Right atrium auricular region (tissue), 2 donors: ENCODE results near the gene CASKIN2. TPM values are rescaled to one million over a fixed set of nuclear protein-coding genes. Genes with fewer than 3 reads are reported as not detected.

Source experiments
- DNase-seq: peaks from one replicate; pipeline ENCODE4 v3.0.0-alpha.2; 2019; ENCODE audit warnings: low spot score
- H3K27ac ChIP-seq, 2 donors: fragments of 200-600 bp; sonication (generic); 1 replicate in 1 of 2; 2 replicates in 1 of 2; pipeline ENCODE4 v1.5.1; 2016 to 2019
- H3K27me3 ChIP-seq, 2 donors: fragments of 200-600 bp; sonication (generic); one replicate each; pipeline versions ENCODE4 v1.5.1 to v1.6.0; 2017 to 2019
- H3K36me3 ChIP-seq: fragments of 200-600 bp; sonication (generic); one replicate; pipeline ENCODE4 v1.5.1; 2016
- H3K4me1 ChIP-seq, 2 donors: fragments of 200-600 bp; sonication (generic); one replicate each; pipeline versions ENCODE4 v1.5.1 to v1.6.0; 2017 to 2019
- H3K4me3 ChIP-seq, 2 donors: fragments of 200-600 bp; sonication (generic); 1 replicate in 1 of 2; 2 replicates in 1 of 2; pipeline ENCODE4 v1.5.1; 2017 to 2019; ENCODE audit warnings: mild to moderate bottlenecking in 1 of 2, moderate library complexity in 1 of 2
- H3K9me3 ChIP-seq, 2 donors: fragments of 200-600 bp; sonication (generic); one replicate each; pipeline ENCODE4 v1.5.1; 2019
- total RNA-seq, 2 donors: library from RNA; depleted of rRNA; stranded (reverse); fragments of >200 nt; gene quantifications; one replicate each; pipeline ENCODE4 v1.1.0, GENCODE V29; 2016
- TF ChIP-seq, protein P1 (sequence below), 2 donors: fragments of 200-600 bp; sonication (generic); IDR thresholded peaks; one replicate each; pipeline ENCODE4 v1.5.1; 2019; ENCODE audit warnings: antibody characterized with exemption in 2 of 2

The CASKIN2 gene
- total RNA-seq, 2 donors from 2014 or later = 18.3 to 28.7 TPM

DNA sequence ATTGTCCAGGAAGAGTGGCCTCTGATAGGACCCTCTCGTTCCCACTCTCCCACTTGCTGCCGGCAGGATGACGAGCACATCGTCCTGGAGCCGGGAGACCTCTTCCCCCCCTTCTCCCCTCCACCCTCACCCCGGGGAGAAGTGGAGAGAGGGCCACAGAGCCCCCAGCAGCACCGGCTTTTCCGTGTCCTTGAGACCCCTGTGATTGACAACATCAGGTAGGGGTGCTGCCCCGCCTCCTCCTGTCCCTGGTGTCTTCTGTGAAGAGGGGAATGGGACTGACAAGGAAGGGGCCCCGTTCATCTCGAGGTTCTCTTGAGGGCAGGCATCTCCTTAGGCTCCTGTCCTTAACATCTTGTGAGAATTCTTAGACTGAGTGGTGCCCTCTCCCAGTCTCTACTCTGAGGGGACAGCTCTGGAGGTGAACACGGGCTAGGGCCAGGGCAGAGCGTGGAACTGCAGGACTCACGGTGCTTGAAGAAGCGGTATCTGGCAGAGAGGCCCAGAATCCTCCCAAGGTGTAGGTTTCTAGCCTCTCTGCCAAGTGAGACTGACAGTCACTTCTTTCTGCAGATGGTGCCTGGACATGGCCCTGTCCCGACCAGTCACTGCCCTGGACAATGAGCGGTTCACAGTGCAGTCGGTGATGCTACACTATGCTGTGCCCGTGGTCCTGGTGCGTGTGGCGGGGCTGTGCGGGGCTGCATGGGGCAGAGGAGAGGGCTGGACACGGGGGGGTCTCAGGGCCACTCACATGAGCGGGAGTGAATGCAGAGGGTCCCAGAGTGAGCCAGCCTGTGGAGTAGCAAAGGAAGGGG, 26.4 kb downstream of the CASKIN2 start:
- no peaks in the 10 kb centered on the region for H3K27me3 ChIP-seq
- no peak overlapping the region for H3K27ac ChIP-seq
- H3K9me3 ChIP-seq = no peaks in the 10 kb centered on the region
- TF ChIP-seq, protein P1, sequence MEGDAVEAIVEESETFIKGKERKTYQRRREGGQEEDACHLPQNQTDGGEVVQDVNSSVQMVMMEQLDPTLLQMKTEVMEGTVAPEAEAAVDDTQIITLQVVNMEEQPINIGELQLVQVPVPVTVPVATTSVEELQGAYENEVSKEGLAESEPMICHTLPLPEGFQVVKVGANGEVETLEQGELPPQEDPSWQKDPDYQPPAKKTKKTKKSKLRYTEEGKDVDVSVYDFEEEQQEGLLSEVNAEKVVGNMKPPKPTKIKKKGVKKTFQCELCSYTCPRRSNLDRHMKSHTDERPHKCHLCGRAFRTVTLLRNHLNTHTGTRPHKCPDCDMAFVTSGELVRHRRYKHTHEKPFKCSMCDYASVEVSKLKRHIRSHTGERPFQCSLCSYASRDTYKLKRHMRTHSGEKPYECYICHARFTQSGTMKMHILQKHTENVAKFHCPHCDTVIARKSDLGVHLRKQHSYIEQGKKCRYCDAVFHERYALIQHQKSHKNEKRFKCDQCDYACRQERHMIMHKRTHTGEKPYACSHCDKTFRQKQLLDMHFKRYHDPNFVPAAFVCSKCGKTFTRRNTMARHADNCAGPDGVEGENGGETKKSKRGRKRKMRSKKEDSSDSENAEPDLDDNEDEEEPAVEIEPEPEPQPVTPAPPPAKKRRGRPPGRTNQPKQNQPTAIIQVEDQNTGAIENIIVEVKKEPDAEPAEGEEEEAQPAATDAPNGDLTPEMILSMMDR (IDR thresholded peaks at IDR 0.05) = no peak
- H3K4me1 ChIP-seq = peaks cover 0 to 55% of the 10 kb centered on the region in 2 donors
- no peak for DNase-seq
- no peak overlapping the region for H3K4me3 ChIP-seq
- H3K36me3 ChIP-seq = peaks cover 25% of the 10 kb centered on the region

DNA sequence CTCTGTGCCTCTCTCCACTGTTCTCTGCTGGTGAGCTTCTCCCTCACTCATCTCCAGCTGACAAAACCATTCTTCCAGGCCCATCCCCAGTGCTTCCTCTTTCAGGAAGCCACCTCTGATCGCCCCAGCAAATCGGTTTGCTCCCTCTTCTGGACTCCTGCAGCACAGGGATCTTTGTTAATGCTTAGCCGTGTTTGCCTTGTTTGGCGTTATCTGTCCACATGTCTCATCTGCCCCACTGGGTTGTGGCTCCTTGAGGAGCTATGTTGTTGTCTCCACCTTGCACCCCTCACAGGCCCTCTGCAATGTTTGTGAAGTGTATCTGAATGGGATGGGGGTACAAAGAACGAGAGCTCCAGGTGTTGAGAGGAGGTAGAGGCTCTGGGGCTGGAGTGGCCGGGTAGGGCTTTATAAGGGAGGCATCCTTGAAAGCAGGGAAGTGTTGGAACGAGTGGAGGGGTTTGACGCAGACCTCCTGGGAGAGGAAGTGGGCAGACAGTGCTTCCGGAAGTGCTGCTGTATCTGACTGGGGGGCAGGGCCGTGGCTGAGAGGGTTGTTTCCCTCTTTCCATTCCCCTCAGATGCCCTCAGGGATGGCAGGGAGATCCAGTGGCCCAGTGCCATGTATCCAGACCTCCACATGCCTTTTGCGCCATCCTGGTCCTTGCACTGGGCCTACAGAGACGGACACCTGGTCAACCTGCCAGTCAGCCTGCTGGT, 27.8 kb downstream of the CASKIN2 start:
- H3K4me1 ChIP-seq = peaks cover 0 to 69% of the 10 kb centered on the region in 2 donors
- H3K36me3 ChIP-seq = peaks cover 11% of the 10 kb centered on the region
- no peak overlapping the region for H3K27ac ChIP-seq
- H3K4me3 ChIP-seq = no peak overlapping the region
- DNase-seq = no peak
- H3K9me3 ChIP-seq = no peaks in the 10 kb centered on the region
- H3K27me3 ChIP-seq = no peaks in the 10 kb centered on the region
- TF ChIP-seq, protein P1 (IDR thresholded peaks at IDR 0.05) = no peak

DNA sequence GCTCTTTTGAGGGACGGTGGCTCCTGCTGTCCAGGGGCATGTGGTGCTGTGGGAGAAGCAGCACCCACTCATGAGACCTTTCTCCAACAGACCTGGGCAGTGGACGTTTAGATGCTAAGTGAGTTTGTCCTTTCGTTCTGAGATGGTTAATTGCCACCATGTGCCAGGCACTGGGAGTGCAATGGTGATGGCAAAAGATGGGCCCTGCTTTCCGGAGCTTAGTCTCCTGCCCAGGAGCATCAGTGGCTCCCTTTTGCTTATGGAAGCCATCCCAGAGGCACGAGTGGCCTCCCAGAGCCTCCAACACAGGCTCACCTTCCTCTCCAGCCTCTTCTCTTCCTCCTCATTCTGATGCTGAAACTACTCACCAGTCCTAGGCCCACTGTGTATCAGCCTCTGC, 28.4 kb downstream of the CASKIN2 start:
- DNase-seq = no peak
- H3K27me3 ChIP-seq = no peaks in the 10 kb centered on the region
- H3K4me1 ChIP-seq = peaks cover 0 to 72% of the 10 kb centered on the region in 2 donors
- H3K36me3 ChIP-seq = peaks cover 5% of the 10 kb centered on the region
- TF ChIP-seq, protein P1 (IDR thresholded peaks at IDR 0.05) = no peak
- H3K9me3 ChIP-seq = no peaks in the 10 kb centered on the region
- H3K27ac ChIP-seq = no peak overlapping the region
- no peak overlapping the region for H3K4me3 ChIP-seq

DNA sequence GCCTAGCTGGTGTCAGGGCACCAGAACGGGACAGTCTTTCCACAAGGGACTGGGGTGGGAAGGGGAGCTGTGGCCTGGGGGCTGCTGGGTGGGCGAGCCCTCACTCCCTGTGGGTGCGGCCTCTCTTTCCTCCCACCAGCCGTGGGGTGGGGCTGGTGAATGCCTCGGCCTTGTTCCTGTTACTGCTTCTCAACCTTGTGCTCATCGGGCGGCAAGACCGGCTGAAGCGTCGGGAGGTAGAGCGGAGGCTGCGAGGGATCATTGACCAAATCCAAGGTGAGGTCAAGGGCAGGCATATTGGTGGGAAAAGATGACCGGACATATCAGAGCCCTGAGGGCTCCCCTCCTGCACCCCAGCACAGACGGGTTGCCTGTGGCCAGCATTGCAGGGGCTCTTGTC, 29.2 kb downstream of the CASKIN2 start:
- Histone ChIP-seq H3K4me3 (no peak overlapping the region), H3K9me3 (no peaks in the 10 kb centered on the region), H3K27me3 (no peaks in the 10 kb centered on the region), H3K27ac (peak overlapping the region; percentile 31 to 37), H3K4me1 (peaks cover 0 to 78% of the 10 kb centered on the region in 2 donors), H3K36me3 (no peaks in the 10 kb centered on the region)
- TF ChIP-seq, protein P1 (IDR thresholded peaks at IDR 0.05) = no peak
- no peak for DNase-seq

DNA sequence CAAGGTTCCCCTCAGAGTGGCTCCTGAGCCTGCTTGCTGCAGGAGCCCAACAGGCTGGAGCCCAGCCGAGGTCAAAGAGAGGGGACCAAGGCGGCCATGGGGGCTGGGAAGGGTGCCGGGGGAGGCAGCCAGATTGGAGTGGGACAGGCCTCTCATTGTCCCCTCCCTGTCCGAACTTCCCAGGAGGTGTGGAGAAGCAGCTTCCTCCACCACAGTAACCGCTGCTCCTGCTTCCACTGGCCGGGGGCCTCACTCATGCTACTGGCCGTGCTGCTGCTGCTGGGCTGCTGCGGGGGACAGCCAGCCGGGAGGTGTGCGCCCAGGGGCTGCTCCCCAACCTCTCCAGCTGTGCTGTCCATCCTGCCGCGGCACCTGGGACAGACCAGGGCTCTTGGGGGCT, 29.6 kb downstream of the CASKIN2 start:
- Histone ChIP-seq H3K27me3 (no peaks in the 10 kb centered on the region), H3K9me3 (no peaks in the 10 kb centered on the region), H3K27ac (peak overlapping the region; percentile 31 to 37), H3K4me3 (no peak overlapping the region), H3K4me1 (peaks cover 0 to 76% of the 10 kb centered on the region in 2 donors), H3K36me3 (no peaks in the 10 kb centered on the region)
- TF ChIP-seq, protein P1 (IDR thresholded peaks at IDR 0.05) = no peak
- no peak for DNase-seq
